ENCODE measurements around the gene ADCY2. TPM values are rescaled to one million over a fixed set of nuclear protein-coding genes. Genes with fewer than 3 reads are reported as not detected.

The ADCY2 gene
- total and polyA plus RNA-seq, 2 experiments from 2014 or later: 2.2 to 4.7 TPM

DNA sequence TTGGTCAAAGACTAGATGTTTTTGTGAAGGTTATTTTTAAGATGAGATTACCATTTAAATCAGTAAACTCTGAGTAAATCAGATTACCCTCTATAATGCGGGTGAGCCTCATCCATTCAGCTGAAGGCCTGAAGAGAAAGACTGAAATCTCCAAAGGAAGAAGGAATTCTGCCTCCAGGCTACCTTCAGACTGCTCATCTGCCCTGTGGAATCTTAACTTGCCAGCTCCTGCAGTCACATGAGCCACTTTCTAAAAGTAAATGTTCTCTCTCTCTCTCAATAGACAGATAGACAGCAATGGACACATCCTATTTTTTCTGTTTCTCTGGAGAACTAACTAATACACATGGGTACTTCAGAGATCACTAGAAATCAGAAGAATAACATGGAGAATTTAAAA is 272.2 kb downstream of the ADCY2 start:
- TF ChIP-seq, protein P1, sequence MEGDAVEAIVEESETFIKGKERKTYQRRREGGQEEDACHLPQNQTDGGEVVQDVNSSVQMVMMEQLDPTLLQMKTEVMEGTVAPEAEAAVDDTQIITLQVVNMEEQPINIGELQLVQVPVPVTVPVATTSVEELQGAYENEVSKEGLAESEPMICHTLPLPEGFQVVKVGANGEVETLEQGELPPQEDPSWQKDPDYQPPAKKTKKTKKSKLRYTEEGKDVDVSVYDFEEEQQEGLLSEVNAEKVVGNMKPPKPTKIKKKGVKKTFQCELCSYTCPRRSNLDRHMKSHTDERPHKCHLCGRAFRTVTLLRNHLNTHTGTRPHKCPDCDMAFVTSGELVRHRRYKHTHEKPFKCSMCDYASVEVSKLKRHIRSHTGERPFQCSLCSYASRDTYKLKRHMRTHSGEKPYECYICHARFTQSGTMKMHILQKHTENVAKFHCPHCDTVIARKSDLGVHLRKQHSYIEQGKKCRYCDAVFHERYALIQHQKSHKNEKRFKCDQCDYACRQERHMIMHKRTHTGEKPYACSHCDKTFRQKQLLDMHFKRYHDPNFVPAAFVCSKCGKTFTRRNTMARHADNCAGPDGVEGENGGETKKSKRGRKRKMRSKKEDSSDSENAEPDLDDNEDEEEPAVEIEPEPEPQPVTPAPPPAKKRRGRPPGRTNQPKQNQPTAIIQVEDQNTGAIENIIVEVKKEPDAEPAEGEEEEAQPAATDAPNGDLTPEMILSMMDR (IDR thresholded peaks at IDR 0.05; ENCODE audit: low read depth, low read length): no peak
- H3K36me3 ChIP-seq: no peaks in the 10 kb centered on the region
- H3K27me3 ChIP-seq: no peaks in the 10 kb centered on the region
- no peaks in the 10 kb centered on the region for H3K4me1 ChIP-seq (ENCODE audit: low read depth)
- DNase-seq (ENCODE audit: low read depth in 1 of 2, low spot score in 1 of 2): no peak
- no peak overlapping the region for H3K4me3 ChIP-seq
- H3K27ac ChIP-seq: no peak overlapping the region
- H3K9me3 ChIP-seq (ENCODE audit: low read depth): no peaks in the 10 kb centered on the region

DNA sequence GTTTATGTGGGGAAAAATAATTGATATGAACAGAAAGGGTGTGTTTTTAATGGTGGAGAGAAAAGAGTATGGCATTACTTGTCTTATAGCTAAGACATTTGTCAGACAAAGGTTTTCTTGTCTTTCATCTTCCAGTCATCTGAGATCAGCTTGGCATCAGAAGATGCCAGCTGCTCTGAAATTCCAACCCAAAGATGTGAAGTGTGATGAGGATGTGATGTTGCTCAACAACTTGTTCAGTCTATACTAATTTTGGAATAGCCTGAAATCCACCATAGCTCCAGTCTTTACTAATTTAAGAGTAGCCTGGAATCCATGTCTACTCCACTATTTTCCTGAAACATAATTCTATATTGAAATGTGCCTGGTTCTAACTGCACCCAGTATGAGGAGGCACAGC is 272.7 kb downstream of the ADCY2 start:
- Histone ChIP-seq H3K36me3 (no peaks in the 10 kb centered on the region), H3K4me3 (no peak overlapping the region), H3K27ac (no peak overlapping the region), H3K4me1 (ENCODE audit: low read depth) (no peaks in the 10 kb centered on the region), H3K9me3 (ENCODE audit: low read depth) (no peaks in the 10 kb centered on the region), H3K27me3 (no peaks in the 10 kb centered on the region)
- DNase-seq (ENCODE audit: low read depth in 1 of 2, low spot score in 1 of 2): no peak
- TF ChIP-seq, protein P1 (IDR thresholded peaks at IDR 0.05; ENCODE audit: low read depth, low read length): no peak

DNA sequence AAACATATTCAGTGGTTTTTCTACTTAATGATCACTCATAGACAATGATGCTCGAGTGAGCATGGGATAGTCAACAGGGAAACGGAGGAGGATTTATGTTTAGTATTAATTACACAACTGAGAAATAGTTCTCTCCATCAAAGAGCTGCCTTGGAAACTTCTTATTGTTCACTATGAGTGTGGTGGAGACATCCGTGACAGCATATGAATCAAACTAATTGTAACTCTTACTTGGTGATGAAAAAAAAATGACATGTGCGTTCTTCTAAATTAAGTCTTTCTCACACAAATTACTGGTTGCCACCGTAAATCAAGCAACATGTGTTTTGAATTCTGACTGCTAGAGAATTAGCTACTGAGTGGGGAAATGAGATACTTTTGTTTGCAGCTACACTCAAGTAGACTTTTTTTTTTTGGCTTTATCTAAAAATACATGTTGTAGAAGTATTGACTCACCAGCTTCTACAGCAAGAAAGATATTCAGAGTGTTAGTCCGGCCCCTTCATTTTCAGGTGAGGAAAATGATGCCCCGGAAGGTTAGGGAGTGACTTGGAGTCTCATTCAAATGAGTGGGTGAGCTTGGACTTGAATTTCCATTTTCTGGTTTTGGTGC is 275.5 kb downstream of the ADCY2 start:
- H3K4me1 ChIP-seq (ENCODE audit: low read depth): no peaks in the 10 kb centered on the region
- no peak overlapping the region for H3K4me3 ChIP-seq
- TF ChIP-seq, protein P1 (IDR thresholded peaks at IDR 0.05; ENCODE audit: low read depth, low read length): no peak
- H3K27me3 ChIP-seq: no peaks in the 10 kb centered on the region
- DNase-seq (ENCODE audit: low read depth in 1 of 2, low spot score in 1 of 2): no peak
- no peak overlapping the region for H3K27ac ChIP-seq
- no peaks in the 10 kb centered on the region for H3K9me3 ChIP-seq (ENCODE audit: low read depth)
- no peaks in the 10 kb centered on the region for H3K36me3 ChIP-seq

DNA sequence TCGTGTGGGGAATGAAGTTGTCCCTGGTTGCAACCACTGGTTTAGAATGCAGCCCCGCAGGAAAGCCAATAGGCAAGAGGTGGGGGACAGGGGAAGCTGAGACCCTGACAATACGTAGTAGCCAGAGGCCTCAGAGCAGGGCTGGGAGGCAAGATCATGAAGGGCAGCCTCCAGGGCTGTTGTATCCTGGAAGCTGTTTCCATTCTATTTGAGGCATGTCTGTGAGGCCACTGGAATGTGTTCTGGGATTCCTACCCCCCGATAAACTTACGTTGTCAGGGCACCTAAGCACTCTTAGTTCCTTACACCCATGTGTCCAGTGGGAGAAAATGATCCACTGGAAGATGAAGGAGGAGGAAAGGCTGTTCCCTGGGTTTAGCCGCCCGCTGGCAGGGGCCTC is 277.7 kb downstream of the ADCY2 start:
- no peaks in the 10 kb centered on the region for H3K4me1 ChIP-seq (ENCODE audit: low read depth)
- TF ChIP-seq, protein P1 (IDR thresholded peaks at IDR 0.05; ENCODE audit: low read depth, low read length): no peak
- no peak for DNase-seq (ENCODE audit: low read depth in 1 of 2, low spot score in 1 of 2)
- H3K27ac ChIP-seq: no peak overlapping the region
- H3K9me3 ChIP-seq (ENCODE audit: low read depth): no peaks in the 10 kb centered on the region
- no peaks in the 10 kb centered on the region for H3K27me3 ChIP-seq
- no peaks in the 10 kb centered on the region for H3K36me3 ChIP-seq
- H3K4me3 ChIP-seq: no peak overlapping the region

DNA sequence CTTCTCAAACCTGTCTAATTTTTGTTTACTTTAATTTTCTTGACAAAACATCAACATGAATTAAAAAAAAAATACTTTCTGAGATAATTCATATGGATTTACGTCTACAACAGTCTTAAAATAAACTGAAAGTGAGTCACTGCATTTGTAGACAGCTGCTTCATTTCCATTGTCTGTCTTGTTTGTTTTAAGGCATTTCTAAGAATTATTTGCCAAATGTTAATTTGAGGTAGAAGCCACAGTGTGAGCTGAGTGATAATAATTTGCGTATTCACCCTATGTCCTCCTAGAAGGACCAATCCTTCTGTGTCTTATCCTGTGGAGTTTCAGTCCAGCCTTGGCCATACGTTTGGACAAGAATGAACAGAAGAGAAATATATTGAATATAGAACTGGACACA is 280.5 kb downstream of the ADCY2 start:
- no peaks in the 10 kb centered on the region for H3K4me1 ChIP-seq (ENCODE audit: low read depth)
- H3K27me3 ChIP-seq: no peaks in the 10 kb centered on the region
- TF ChIP-seq, protein P1 (IDR thresholded peaks at IDR 0.05; ENCODE audit: low read depth, low read length): no peak
- H3K27ac ChIP-seq: no peak overlapping the region
- H3K4me3 ChIP-seq: no peak overlapping the region
- no peak for DNase-seq (ENCODE audit: low read depth in 1 of 2, low spot score in 1 of 2)
- H3K9me3 ChIP-seq (ENCODE audit: low read depth): no peaks in the 10 kb centered on the region
- no peaks in the 10 kb centered on the region for H3K36me3 ChIP-seq

Measured in cardiac muscle cell (in vitro differentiated cells and primary cell).